Renal cortex interstitium (tissue), 11 donors: ENCODE measurements around the gene SLC25A24. TPM values are rescaled to one million over a fixed set of nuclear protein-coding genes. Genes with fewer than 3 reads are reported as not detected.
"Not testable (repeated sequence)": the region's sequence is repeated elsewhere in the genome, so short reads cannot be mapped to it uniquely, and the experiment has no call there.

ENCODE experiments used
- DNase-seq, 11 donors: peaks; one replicate each; pipeline ENCODE4 v3.0.0-alpha.2; 2013; ENCODE audit warnings: low read depth in 9 of 11, low spot score in 4 of 11; ENCODE audit errors: extremely low read depth in 1 of 11
- polyA plus RNA-seq, 3 donors: library from polyadenylated mRNA; unstranded; fragments of 120-200 nt; gene quantifications; one replicate each; pipeline ENCODE4 v1.2.1, GENCODE V29; 2013; ENCODE audit not compliant: insufficient read length in 3 of 3

SLC25A24 gene
- polyA plus RNA-seq, 3 donors = 41.1 to 53.9 (median 44.5) TPM

DNA sequence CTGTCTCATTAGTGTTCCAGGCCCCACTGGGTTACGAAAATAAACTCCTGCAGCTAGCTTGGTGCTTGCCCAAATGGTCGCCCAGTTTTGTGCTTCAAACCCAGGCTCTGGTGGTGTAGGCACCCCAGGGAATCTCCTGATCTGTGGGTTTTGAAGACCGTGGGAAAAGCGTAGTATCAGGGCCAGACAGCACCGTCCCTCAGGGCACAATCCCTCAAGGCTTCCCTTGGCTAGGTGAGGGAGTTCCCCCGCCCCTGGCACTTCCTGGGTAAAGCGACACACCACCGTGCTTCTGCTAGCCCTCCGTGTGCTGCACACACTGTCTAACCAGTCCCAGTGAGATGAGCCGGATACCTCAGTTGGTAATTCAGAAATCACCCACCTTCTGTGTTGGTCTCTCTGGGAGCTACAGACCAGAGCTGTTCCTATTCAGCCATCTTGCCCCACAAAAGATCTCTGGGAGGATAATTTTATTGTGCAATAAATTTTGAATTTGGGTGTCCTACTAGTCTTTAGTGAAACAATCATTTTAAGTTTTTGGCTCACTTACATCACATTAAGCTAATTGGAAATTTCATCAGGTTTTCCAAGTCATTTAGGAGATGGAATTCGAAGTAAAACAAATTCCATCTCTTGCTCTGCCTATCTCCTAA is 9.4 kb upstream of the SLC25A24 start:
- no peak for DNase-seq

DNA sequence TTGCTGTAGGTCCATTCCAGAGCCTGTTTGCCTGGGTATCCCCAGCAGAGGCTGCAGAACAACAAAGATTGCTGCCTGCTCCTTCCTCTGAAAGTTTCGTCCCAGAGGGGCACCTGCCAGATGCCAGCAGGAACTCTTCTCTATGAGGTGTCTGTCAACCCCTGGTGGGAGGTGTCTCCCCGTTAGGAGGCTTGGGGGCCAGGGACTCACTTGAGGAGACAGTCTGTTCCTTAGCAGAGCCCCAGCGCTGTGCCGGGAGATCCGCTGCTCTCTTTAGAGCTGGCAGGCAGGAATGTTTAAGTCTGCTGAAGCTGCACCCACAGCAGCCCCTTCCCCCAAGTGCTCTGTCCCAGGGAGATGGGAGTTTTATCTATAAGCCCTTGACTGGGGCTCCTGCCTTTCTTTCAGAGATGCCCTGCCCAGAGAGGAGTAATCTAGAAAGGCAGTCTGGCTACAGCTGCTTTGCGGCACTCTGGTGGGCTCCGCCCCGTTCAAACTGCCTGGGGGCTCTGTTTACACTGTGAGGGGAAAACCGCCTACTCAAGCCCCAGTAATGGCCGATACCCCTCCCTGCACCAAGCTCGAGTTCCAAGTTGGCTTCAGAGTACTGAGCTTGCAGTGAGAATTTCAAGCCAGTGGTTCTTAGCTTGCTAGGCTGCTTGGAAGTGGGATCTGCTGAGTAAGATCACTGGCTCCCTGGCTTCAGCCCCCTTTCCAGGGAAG is 8.7 kb upstream of the SLC25A24 start:
- no peak for DNase-seq

DNA sequence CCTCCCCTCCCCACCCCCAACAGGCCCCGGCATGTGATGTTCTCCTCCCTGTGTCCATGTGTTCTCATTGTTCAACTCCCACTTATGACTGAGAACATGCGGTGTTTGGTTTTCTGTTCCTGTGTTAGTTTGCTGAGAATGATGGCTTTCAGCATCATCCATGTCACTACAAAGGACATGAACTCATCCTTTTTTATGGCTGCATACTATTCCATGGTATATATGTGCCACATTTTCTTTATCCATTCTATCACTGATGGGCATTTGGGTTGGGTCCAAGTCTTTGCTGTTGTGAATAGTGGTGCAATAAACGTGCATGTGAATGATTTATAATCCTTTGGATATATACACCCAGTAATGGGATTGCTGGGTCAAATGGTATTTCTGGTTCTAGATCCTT is 3.4 kb upstream of the SLC25A24 start:
- DNase-seq = not testable (repeated sequence)

DNA sequence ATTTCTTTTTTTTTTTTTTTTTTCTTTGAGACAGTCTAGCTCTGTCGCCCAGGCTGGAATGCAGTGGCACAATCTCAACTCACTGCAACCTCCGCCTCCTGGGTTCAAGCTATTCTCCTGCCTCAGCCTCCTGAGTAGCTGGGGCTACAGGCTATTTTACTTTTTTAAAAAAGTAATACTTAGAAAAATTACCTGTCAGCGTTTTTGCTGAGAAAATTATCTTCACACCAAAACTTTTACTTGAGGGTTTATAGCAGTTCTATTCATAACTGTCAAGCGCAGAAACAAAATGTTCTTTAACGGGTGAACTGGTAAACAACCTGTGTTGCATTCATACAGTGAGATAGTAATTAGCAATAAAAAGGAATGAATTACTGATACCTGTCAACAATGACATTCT is 1.5 kb upstream of the SLC25A24 start:
- DNase-seq = no peak

DNA sequence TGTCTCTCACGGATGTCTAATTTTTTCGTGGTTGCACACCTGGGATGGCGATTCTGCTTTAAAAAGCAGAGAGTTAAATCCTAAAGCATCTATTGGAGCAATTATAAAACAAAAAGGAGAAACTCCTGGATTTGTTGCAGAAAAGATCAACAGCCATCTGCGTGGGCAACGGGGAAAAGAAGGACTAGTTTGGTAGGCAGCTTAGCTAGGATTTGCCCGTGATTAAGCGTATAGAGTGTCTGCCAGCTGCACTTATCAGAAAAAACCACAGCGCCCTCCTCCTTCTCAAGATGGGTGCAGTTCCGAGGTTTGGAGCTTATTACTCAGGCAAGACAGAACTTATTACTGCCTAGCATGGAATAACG is 526 bp upstream of the SLC25A24 start:
- peak in 8 of 11 donors; percentile 12 to 50 (median 26) for DNase-seq

DNA sequence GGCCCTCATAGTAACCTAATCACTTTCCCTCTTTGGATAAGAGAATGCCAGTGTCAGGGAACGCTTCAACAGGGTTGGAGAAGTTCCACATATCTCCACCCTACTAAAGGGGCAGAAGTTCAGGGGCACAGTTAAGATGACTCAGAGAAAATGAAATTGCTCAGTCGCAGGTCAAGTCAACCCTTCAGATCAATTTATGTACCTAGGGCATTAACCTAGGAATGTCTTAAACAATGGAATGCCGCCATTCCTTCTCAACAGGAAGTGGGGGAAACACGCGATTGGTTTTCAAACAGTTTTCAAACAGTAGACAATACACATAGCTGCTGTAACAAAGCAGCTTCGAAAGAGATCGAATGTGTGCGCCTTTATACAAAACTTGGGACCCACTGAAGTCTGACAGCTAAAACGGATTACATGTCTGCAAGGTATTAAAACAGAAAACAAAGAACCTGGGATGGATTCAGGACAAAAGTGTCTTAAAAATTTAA is 897 bp downstream of the SLC25A24 start:
- DNase-seq = peak in 8 of 11 donors; percentile 6 to 35 (median 15)

DNA sequence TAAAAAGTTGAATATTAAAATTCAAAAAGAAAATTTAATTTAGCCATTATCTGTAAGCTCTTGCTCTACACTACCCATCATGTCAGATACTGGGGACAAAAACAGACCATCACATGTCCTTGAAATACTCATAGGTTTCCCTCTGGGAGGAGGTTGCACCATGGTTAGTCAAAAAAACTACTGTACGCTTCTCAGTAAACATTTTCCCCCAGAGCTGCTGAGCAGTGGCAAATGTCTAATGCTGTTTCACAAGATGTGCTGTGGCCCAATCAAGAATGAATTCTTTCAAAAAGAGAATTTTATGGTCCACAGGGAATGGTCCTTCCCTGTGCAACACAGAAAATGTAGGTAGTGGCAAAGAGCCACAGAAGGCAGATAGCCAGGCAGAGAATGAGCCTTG is 6.1 kb downstream of the SLC25A24 start:
- DNase-seq = no peak

DNA sequence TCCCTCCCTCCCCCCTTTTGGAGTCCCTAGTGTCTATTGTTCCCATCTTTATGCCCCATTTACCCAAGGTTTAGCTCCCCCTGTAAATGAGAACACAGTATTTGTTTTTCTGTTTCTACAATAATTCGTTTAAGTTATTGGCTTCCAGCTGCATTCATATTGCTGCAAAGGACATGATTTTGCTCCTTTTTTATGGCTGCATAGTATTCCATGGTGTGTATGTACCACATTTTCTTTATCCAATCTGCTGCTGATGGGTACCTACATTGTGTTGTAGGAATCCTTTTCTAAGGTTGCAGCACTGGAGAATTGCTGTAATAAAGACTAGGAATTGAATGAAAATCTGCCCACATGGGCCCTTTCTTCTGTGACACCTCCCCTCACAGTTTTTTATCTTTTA is 6.8 kb downstream of the SLC25A24 start:
- DNase-seq = no peak

DNA sequence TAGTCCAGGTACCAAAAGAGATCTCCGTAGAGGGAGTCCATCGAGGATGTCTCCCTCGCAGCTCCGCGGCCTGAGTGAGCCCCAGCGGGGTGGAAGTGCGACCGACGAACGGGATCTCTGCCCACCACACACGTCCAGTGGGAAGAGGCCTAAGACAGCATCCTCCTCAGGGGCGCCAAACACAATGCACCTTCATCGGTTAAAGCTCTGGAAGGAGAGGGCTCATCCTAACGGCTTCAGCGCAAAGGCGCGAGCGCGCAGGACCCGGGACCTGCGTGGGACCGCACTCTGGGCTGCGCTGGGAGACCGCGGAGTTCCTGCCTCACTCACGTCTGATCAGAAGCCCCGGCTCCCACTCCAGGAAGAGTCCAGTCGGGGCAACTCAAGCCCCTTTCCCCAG is 7.6 kb downstream of the SLC25A24 start:
- no peak for DNase-seq

DNA sequence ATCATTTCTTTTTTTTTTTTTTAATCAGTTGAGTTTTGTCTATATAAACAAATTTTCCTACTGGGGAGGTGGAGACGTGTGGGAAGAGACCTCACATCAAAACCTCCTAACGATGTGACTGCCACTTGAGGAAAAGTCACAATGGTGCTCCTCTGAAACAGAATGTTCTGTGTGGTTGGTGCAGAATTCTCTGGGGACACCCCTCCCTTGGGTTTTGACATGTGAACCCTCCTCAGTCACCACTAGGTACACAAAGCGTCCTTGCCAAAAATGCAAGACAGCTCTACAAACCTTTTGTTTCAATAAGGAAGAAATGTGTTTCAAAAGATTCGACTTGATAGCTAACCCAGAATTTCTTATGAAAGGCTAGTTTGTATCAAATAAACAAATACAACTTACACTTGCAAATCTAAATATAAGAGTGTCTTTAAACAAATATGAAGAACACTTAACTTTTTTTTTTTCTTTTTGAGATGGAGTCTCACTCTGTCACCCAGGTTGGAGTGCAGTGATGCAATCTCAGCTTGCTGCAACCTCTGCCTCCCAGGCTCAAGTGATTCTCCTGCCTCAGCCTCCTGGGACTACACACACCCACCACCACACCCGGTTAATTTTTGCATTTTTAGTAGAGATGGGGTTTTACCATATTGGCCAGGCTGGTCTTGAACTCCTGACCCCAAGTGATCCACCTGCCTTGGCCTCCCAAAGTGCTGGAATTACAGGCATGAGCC is 9.3 kb downstream of the SLC25A24 start:
- no peak for DNase-seq

DNA sequence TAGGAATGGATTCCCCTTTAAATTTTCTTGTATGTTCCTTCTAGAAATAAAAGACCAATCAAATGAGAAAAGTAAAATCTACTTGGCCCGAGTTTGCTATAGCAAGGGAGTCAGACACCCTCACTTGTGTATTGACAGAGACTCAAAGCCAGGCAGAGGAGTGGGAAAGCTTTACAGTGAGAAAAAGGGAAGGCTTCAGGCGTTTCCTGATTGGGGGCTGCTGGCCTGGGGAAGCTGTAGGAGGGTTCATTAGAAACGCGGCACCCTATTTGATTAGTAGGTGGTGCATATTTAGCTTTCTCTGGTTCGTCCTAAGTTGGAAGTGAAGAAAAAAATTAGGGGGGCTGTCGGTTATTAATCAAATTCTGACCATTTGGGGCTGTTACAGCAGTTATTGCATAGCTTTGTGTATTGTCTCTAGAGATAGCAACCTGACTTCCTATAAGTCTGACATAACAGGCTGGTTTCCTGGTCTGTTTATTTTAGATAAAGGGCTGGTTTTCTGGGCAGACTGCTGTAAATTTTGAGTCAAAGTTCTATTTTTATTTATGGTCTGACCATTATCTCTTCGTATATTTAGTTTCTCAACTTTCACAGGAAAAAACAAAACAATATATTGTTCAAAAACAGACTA is 10.0 kb downstream of the SLC25A24 start:
- DNase-seq = no peak

DNA sequence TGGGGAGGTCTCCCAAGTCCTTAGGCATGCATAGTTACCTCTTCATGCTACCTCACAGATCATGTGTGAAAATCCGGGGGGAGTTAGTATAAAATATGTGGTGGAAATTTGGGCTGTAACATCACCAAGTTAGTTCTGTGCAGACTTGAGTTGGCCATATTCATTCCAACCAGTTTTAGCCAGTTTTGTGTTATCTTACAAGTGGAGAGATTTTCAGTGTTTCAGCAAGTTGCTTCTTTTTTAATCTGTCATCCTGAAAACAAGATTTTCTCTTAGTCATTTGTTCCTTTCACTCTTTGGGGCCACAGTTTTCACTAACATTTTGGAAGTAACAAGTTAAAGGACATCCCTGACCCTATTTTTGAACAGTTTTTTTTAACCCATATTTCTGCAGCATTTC is 11.3 kb downstream of the SLC25A24 start:
- DNase-seq = no peak

DNA sequence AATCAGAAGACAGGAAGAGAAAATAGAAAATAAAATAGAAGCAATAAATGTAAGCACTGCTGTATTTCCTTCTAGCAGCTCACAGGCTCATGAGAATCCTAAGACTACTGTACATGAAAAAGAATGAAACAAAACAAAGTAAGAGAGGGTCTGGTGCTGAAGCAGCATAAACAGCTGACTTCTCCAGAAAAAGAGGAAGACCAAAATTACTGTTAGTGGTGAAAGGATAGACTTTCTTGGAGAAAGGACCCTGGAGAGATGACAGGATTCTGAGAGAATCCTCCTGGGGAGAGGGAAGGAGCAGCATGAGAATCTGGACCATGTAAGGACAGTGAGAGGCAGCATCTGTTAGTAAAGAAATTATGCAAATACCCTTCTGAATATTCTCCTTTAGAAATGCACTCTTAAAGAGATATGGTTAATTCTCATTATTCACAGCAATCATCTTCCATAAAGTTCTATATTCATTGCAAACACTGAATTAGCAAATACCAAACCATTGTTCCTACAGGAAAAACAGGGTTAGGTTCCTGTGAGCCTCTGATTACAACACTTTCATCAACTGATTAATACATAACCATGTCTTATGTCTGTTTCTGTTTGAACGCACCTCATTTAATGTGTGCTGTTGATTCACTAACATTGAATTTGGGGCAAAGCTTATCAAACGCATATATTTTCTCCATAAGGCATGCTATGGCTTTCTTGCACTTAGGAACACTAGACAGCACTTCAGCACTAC is 17.0 kb downstream of the SLC25A24 start:
- DNase-seq = no peak

DNA sequence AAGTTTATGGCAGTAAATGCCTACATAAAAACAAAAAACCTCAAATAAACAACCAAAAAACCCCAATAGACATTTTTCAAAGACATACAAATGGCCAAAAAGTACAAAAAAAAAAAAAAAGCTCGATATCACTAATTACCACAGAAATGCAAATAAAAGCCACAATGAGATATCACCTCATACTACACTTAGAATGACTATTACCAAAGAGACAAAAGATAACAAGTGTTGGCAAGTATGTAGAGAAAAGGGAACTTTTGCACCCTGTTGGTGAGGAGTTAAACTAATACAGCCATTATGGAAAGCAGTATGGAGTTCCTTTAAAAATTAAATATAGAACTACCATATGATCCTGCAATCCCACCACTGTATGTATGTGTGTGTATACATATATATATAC is 21.1 kb downstream of the SLC25A24 start:
- no peak for DNase-seq

DNA sequence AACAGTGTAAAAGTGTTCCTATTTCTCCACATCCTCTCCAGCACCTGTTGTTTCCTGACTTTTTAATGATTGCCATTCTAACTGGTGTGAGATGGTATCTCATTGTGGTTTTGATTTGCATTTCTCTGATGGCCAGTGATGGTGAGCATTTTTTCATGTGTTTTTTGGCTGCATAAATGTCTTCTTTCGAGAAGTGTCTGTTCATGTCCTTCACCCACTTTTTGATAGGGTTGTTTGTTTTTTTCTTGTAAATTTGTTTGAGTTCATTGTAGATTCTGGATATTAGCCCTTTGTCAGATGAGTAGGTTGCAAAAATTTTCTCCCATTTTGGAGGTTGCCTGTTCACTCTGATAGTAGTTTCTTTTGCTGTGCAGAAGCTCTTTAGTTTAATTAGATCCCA is 37.7 kb downstream of the SLC25A24 start:
- not testable (repeated sequence) for DNase-seq

DNA sequence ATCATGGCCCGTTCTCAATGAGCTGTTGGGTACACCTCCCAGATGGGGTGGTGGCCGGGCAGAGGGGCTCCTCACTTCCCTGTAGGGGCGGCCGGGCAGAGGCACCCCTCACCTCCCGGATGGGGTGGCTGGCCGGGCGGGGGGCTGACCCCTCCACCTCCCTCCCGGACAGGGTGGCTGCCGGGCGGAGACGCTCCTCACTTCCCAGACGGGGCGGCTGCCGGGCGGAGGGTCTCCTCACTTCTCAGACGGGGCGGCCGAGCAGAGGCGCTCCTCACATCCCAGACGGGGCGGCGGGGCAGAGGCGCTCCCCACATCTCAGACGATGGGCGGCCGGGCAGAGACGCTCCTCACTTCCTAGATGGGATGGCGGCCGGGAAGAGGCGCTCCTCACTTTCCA is 40.2 kb downstream of the SLC25A24 start:
- not testable (repeated sequence) for DNase-seq

DNA sequence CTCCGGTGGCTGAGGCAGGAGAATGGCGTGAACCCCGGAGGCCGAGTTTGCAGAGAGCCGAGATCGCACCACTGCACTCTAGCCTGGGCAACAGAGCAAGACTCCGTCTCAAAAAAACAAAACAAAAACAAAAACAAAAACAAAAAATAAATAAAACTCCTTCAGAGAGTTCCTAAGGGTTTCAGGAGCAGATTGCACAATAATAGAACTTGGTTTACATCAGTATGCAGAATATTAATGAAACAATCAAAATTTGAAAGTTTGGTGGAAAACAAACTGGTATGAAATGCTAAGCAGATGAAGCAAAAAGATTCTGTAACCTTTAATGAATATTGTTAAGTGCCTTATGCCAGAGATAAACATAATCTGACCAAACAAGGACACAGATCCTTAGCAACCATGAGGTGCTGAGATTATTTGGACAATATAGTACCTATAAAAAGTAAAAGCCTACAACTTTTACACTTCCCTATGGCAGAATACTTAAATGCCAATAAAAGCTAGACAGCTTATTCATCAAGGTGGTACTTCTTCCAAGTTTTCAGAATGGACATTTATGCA is 41.2 kb downstream of the SLC25A24 start:
- no peak for DNase-seq

DNA sequence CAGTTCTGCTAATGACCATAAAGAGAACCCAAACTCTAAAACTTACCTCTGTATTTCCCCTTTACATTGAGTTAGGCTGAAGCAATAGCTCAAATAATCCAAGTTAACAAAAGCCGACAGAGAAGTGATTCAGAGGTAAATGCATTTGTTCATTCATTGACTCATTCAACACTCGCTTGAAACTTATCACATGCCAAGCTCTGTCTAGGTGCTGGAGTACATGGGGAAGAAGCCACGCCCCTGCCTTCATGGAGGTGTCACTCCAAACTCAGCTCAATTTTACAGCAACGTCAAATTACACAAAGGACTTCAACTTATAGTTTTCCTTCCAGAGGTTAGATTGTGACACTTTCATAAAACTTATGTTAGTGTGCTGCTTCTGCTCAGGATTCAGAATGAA is 45.8 kb downstream of the SLC25A24 start:
- no peak for DNase-seq

DNA sequence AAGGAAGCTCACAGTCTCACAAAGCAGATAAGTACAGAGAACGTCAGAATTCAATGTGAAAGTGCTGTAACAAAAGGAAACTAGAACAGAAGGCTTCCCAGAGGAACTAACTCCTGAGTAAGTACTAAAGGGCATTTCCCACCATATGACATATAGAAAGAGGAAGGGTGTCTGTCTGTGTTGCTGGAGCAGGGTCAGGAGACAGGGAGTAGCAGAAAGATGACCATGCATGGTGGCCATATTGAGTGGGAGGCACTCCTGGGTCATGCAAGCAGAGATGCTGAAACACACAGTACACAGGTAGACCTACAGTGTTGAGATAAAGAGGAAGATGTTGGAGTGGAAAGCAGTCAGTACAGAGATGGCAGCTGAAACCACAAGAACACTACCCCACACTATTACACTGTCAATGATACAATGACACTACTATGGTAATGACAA is 47.3 kb downstream of the SLC25A24 start:
- no peak for DNase-seq
